ENCODE measurements around the gene ZNF33B.

- TF ChIP-seq CTCF (IDR thresholded peaks at IDR 0.05; ENCODE audit: low read depth, low read length): no peak
- TF ChIP-seq POLR2A (IDR thresholded peaks at IDR 0.05; ENCODE audit: extremely low read depth, insufficient read length): no peak
Observed at GRCh38 chr10:42640610-42641229, 2.4 kb upstream of the ZNF33B start.
